OCI-LY7 (cell line): ENCODE data around the gene SLC6A6. TPM values are rescaled to one million over a fixed set of nuclear protein-coding genes. Genes with fewer than 3 reads are reported as not detected.
A peak's percentile ranks its signal among the peaks of the same experiment; 100 is the strongest.

Source experiments
- BruUV-seq: library from RNA; stranded (reverse); fragments of 400-500 nt; replicated peaks from 2 replicates; lab custom pipeline; 2021; lab: Mats Ljungman, UMichigan
- CTCF ChIA-PET: fragments of 300-600 bp; sonication (Branson Sonifier 250); formaldehyde crosslinking; loops from one replicate; lab custom pipeline; 2022; ENCODE audit warnings: antibody characterized with exemption; ENCODE audit not compliant: unreplicated experiment; lab: Charles Lee
- POLR2A ChIA-PET: fragments of 300-600 bp; sonication (Branson Sonifier 250); formaldehyde crosslinking; loops from one replicate; lab custom pipeline; 2022; ENCODE audit warnings: antibody characterized with exemption; lab: Charles Lee
- DNase-seq: peaks from one replicate; pipeline ENCODE4 v3.0.0-alpha.2; 2015; ENCODE audit warnings: low spot score
- H2AFZ ChIP-seq: fragments of 200-600 bp; sonication (generic), shearing (Covaris generic); 2 replicates; pipeline ENCODE4 v1.6.1; 2014; ENCODE audit warnings: mild to moderate bottlenecking, antibody characterized with exemption, low read length, moderate library complexity
- H3K27ac ChIP-seq: fragments of 200-600 bp; sonication (generic); 2 replicates; pipeline ENCODE4 v1.5.1; 2014; ENCODE audit warnings: mixed run types, low read depth, mild to moderate bottlenecking, moderate library complexity, low read length, inconsistent platforms; ENCODE audit not compliant: poor library complexity, severe bottlenecking
- H3K36me3 ChIP-seq: fragments of 200-600 bp; sonication (generic); 2 replicates; pipeline ENCODE4 v1.6.1; 2014; ENCODE audit warnings: mild to moderate bottlenecking, antibody characterized with exemption, low read length, moderate library complexity, mixed read lengths; ENCODE audit not compliant: insufficient read depth
- H3K4me1 ChIP-seq: fragments of 200-600 bp; sonication (generic); 2 replicates; pipeline ENCODE4 v1.5.1; 2014; ENCODE audit warnings: mild to moderate bottlenecking, low read length; ENCODE audit not compliant: insufficient read depth, poor library complexity, severe bottlenecking
- H3K4me2 ChIP-seq: fragments of 200-600 bp; sonication (generic); 2 replicates; pipeline ENCODE4 v1.6.1; 2014; ENCODE audit warnings: mild to moderate bottlenecking, low read length
- H3K4me3 ChIP-seq: fragments of 200-600 bp; sonication (generic); 2 replicates; pipeline ENCODE4 v1.5.1; 2014; ENCODE audit warnings: mild to moderate bottlenecking, low read depth, low read length; ENCODE audit not compliant: poor library complexity, severe bottlenecking
- H3K79me2 ChIP-seq: fragments of 200-600 bp; sonication (generic); 2 replicates; pipeline ENCODE4 v1.6.1; 2016; ENCODE audit warnings: low read depth, mild to moderate bottlenecking, low read length, moderate library complexity, mixed read lengths; ENCODE audit not compliant: insufficient read depth
- H3K9me2 ChIP-seq: fragments of 200-600 bp; sonication (generic); 2 replicates; pipeline ENCODE4 v1.6.1; 2016; ENCODE audit warnings: mild to moderate bottlenecking, low read length, mixed read lengths; ENCODE audit not compliant: insufficient read depth
- H3K9me3 ChIP-seq: fragments of 200-600 bp; sonication (generic); 2 replicates; pipeline ENCODE4 v1.6.1; 2014; ENCODE audit warnings: mild to moderate bottlenecking, mixed run types, low read length, mixed read lengths
- H4K20me1 ChIP-seq: fragments of 200-600 bp; sonication (generic); 2 replicates; pipeline ENCODE4 v1.6.1; 2014; ENCODE audit warnings: mild to moderate bottlenecking, antibody characterized with exemption, low read length, moderate library complexity, mixed read lengths; ENCODE audit not compliant: insufficient read depth
- CTCF ChIP-seq: fragments of 200-600 bp; sonication (generic); conservative IDR thresholded peaks from 2 replicates; pipeline ENCODE4 v1.5.1; 2014; ENCODE audit warnings: mild to moderate bottlenecking, antibody characterized with exemption, low read length, moderate library complexity, mixed read lengths
- EZH2phosphoT487 ChIP-seq: fragments of 200-600 bp; sonication (generic); IDR thresholded peaks from 2 replicates; pipeline ENCODE4 v1.6.1; 2018; ENCODE audit warnings: low read depth, borderline replicate concordance, mild to moderate bottlenecking, mixed run types, antibody characterized with exemption, low read length, moderate library complexity, mixed read lengths
- intact Hi-C: fragments of 100-400 bp; cut with micrococcal nuclease; formaldehyde crosslinking; loops from one replicate; pipeline ENCODE4 v1.10.0; 2022; ENCODE audit not compliant: unreplicated experiment
- small RNA-seq: library from RNA; depleted of rRNA; stranded (forward); fragments of <200 nt; gene quantifications from one replicate; pipeline ENCODE3, GENCODE V24; 2014
- total RNA-seq, 2 experiments: library from RNA; depleted of rRNA in 1 of 2; stranded (reverse); fragments of >200 nt in 1 of 2; shearing (Covaris generic) in 1 of 2; gene quantifications; 2 replicates each; pipeline ENCODE4 v1.2.3, GENCODE V29; 2014 to 2022

Gene SLC6A6
- total RNA-seq, 2 experiments from 2014 or later, result 43.0 to 51.8 TPM

- Histone ChIP-seq H3K4me2 (no peak overlapping the region), H3K9me2 (no peaks in the 10 kb centered on the region), H3K79me2 (no peaks in the 10 kb centered on the region), H3K36me3 (no peaks in the 10 kb centered on the region), H3K9me3 (no peaks in the 10 kb centered on the region), H2AFZ (no peak overlapping the region), H3K27ac (no peak overlapping the region), H4K20me1 (no peaks in the 10 kb centered on the region), H3K4me3 (no peak overlapping the region), H3K4me1 (no peaks in the 10 kb centered on the region)
- ChIA-PET CTCF (interaction anchor here (0.7 kb wide), 2 partner anchors 11 to 32 kb away, joined by 3 to 4 read pairs; no protein-coding TSS in a partner anchor), POLR2A (interaction anchor here (0.6 kb wide), 1 partner anchor 20 kb away, joined by 4 read pairs; no protein-coding TSS in a partner anchor)
- intact Hi-C loops, result no loop called here
- no TSS peak for BruUV-seq
- no peak for DNase-seq
- TF ChIP-seq EZH2phosphoT487 (no peak), CTCF (no peak)
These were observed 136.2 kb downstream of the SLC6A6 start for GRCh38 chr3:14538451-14539088.

Small RNAs within 50 kb of the gene (small RNA-seq; reads per million reads assigned to genes)
- 1.6 reads per million, percentile 69 among the genes with 10 or more reads in this experiment for gene RNA5SP124
- gene RNU6-905P, result not detected

Other genes starting within 250 kb of the SLC6A6 start
- 22.7 and 30.2 TPM in 2 replicates for gene XPC, start 224.0 kb upstream of the SLC6A6 start, total RNA-seq (2014; rRNA removed; shearing (Covaris generic))
- gene XPC, start 224.0 kb upstream of the SLC6A6 start, total RNA-seq (2022), result 38.6 and 44.1 TPM in 2 replicates
- gene LSM3, start 223.8 kb upstream of the SLC6A6 start, total RNA-seq (2014; rRNA removed; shearing (Covaris generic)), result 12.4 and 15.6 TPM in 2 replicates
- 21.0 and 21.9 TPM in 2 replicates for gene LSM3, start 223.8 kb upstream of the SLC6A6 start, total RNA-seq (2022)
- gene GRIP2, start 137.7 kb downstream of the SLC6A6 start, total RNA-seq (2014; rRNA removed; shearing (Covaris generic)), result not detected in 2 replicates
- gene GRIP2, start 137.7 kb downstream of the SLC6A6 start, total RNA-seq (2022), result not detected in 2 replicates
- 11.2 and 34.9 TPM in 2 replicates for gene CCDC174, start 249.2 kb downstream of the SLC6A6 start, total RNA-seq (2014; rRNA removed; shearing (Covaris generic))
- 22.7 and 24.2 TPM in 2 replicates for gene CCDC174, start 249.2 kb downstream of the SLC6A6 start, total RNA-seq (2022)